Coronary artery (tissue), 2 donors: ENCODE data around the gene PPFIA2.

ENCODE experiments used
- DNase-seq: peaks from one replicate; pipeline ENCODE4 v3.0.0-alpha.2; 2017; ENCODE audit warnings: low spot score
- H3K27ac ChIP-seq, 2 donors: fragments of 200-600 bp; sonication (generic); one replicate each; pipeline ENCODE4 v1.5.1; 2016 to 2019
- H3K4me3 ChIP-seq: fragments of 200-600 bp; sonication (generic); 2 replicates; pipeline ENCODE4 v1.5.1; 2016; ENCODE audit warnings: mild to moderate bottlenecking, moderate library complexity
- TF ChIP-seq, protein P1 (sequence below): fragments of 200-600 bp; sonication (generic); IDR thresholded peaks from one replicate; pipeline ENCODE4 v1.5.1; 2019; ENCODE audit warnings: antibody characterized with exemption

The PPFIA2 gene

GRCh38 chr12:81370456-81370855 is 388.7 kb downstream of the PPFIA2 start:
- TF ChIP-seq, protein P1, sequence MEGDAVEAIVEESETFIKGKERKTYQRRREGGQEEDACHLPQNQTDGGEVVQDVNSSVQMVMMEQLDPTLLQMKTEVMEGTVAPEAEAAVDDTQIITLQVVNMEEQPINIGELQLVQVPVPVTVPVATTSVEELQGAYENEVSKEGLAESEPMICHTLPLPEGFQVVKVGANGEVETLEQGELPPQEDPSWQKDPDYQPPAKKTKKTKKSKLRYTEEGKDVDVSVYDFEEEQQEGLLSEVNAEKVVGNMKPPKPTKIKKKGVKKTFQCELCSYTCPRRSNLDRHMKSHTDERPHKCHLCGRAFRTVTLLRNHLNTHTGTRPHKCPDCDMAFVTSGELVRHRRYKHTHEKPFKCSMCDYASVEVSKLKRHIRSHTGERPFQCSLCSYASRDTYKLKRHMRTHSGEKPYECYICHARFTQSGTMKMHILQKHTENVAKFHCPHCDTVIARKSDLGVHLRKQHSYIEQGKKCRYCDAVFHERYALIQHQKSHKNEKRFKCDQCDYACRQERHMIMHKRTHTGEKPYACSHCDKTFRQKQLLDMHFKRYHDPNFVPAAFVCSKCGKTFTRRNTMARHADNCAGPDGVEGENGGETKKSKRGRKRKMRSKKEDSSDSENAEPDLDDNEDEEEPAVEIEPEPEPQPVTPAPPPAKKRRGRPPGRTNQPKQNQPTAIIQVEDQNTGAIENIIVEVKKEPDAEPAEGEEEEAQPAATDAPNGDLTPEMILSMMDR = no peak
- DNase-seq = no peak
- Histone ChIP-seq H3K4me3 (no peak overlapping the region), H3K27ac (no peak overlapping the region)

- TF ChIP-seq, protein P1 = no peak
- Histone ChIP-seq H3K27ac (no peak overlapping the region), H3K4me3 (no peak overlapping the region)
- DNase-seq = no peak
These were observed 390.0 kb downstream of the PPFIA2 start for GRCh38 chr12:81369175-81369574.

- H3K27ac ChIP-seq = no peak overlapping the region
- DNase-seq = no peak
- TF ChIP-seq, protein P1 = no peak
- no peak overlapping the region for H3K4me3 ChIP-seq
These were observed 393.9 kb downstream of the PPFIA2 start for GRCh38 chr12:81365284-81365683.

GRCh38 chr12:81360916-81361315 is 398.2 kb downstream of the PPFIA2 start:
- Histone ChIP-seq H3K27ac (no peak overlapping the region), H3K4me3 (no peak overlapping the region)
- TF ChIP-seq, protein P1 = no peak
- no peak for DNase-seq

- H3K4me3 ChIP-seq = no peak overlapping the region
- TF ChIP-seq, protein P1 = no peak
- H3K27ac ChIP-seq = no peak overlapping the region
- no peak for DNase-seq
These were observed 399.4 kb downstream of the PPFIA2 start for GRCh38 chr12:81359736-81360135.

- DNase-seq = no peak
- TF ChIP-seq, protein P1 = no peak
- no peak overlapping the region for H3K4me3 ChIP-seq
- H3K27ac ChIP-seq = no peak overlapping the region
These were observed 404.7 kb downstream of the PPFIA2 start for GRCh38 chr12:81354327-81354932.

GRCh38 chr12:81350309-81350708 is 408.8 kb downstream of the PPFIA2 start:
- no peak for DNase-seq
- TF ChIP-seq, protein P1 = no peak
- H3K4me3 ChIP-seq = no peak overlapping the region
- H3K27ac ChIP-seq = no peak overlapping the region
